KOPT-K1 (cell line): ENCODE data around the gene ICAM3.
"Not testable (repeated sequence)": the region's sequence is repeated elsewhere in the genome, so short reads cannot be mapped to it uniquely, and the experiment has no call there.

Experiments used
- H3K27ac ChIP-seq: fragments of 200-600 bp; sonication (generic); 2 replicates; pipeline ENCODE4 v1.5.1; 2016; ENCODE audit warnings: antibody characterized with exemption, mild to moderate bottlenecking, low read depth, low read length; ENCODE audit not compliant: poor library complexity, severe bottlenecking
- H3K36me3 ChIP-seq: fragments of 200-600 bp; sonication (generic); 2 replicates; pipeline ENCODE4 v1.5.1; 2017; ENCODE audit warnings: antibody characterized with exemption, mild to moderate bottlenecking, low read length, moderate library complexity; ENCODE audit not compliant: insufficient read depth
- H3K9me3 ChIP-seq: fragments of 200-600 bp; sonication (generic); 2 replicates; pipeline ENCODE4 v1.5.1; 2017; ENCODE audit warnings: antibody characterized with exemption, low read length, mild to moderate bottlenecking; ENCODE audit not compliant: insufficient read depth, poor library complexity, severe bottlenecking

Gene ICAM3

DNA sequence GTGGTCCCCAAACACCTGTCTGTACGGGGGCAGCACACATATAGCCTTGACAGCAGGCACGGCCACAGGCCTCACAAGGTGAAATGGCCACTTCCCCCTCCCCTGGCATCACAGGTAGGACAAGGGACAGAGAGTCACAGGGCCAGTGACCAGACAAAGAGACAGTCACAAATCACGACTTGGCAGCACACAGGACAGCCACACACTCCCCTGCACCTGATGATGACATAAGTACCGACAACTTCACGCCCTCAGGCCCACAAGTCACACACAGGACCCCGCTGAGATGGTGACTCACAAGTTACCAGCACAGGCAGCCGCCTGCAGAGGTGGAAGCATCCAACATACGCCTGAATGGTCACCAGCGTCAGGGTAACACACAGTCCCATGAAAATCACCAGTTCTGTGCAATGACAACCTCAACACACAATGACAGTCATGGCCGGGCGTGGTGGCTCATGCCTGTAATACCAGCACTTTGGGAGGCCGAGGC lies 24.4 kb upstream of the ICAM3 start:
- peaks cover 96% of the 10 kb centered on the region for H3K36me3 ChIP-seq
- H3K27ac ChIP-seq, result no peak overlapping the region
- no peaks in the 10 kb centered on the region for H3K9me3 ChIP-seq

DNA sequence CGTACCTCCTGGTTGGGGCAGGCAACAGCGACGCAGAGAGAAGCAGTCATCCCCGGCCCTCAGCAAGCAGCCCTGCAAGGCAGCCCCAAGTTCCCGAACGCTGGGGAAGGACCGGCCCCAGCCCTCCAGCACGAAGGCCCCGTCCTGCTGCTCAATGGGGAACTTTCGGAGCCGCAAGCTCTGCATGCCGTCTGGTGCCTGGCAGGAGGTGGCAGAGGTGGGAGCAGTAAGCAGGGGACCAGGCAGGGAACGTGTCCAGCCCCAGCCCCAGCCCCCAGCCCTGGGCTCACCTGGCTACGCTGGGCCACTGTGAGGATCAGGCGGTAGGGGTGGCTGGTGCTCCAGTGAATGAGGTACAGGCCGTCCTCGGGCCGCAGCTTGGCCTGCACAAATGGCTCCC lies 22.8 kb upstream of the ICAM3 start:
- Histone ChIP-seq H3K9me3 (no peaks in the 10 kb centered on the region), H3K36me3 (peaks cover 96% of the 10 kb centered on the region), H3K27ac (no peak overlapping the region)

DNA sequence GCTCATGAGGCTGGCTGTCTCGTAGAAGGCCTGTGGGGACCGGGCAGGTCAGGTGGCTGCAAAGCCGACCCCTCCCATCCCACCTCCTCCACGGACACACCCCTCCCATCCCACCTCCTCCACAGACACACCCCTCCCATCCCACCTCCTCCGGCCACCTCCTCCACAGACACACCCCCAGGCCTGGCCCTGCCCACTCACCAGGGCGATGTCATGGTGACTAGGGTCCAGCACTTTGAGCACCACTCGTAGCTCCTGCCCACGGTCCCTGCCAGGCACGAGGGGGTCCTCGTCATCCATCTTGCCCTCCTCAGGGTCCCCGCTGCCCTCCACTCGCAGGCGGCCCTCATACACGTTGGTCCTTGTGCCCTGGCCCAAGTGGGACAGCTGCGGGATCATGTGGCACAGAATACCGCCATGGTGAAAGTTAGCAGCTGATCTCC lies 22.2 kb upstream of the ICAM3 start:
- Histone ChIP-seq H3K27ac (no peak overlapping the region), H3K36me3 (peaks cover 96% of the 10 kb centered on the region), H3K9me3 (no peaks in the 10 kb centered on the region)

DNA sequence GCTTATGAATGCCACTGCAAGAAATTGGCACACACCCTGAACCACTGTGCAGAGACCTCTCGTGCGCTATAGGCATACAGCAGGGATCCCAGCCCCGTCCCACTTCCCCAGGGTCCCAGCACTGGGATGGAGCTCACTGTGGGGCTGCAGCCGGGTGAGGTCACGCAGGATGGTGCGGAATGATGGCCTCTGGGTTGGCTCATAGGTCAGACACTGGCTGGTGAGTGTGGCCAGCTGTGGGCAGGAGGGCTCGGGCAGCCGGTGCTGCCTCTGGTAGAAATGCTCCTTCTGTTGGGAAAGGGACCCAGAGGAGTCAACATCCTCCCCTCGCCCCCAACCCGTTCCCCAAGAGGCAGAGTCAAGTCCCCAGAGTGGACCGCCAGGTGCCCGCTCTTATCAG lies 17.0 kb upstream of the ICAM3 start:
- H3K36me3 ChIP-seq, result peaks cover 82% of the 10 kb centered on the region
- H3K27ac ChIP-seq, result no peak overlapping the region
- H3K9me3 ChIP-seq, result no peaks in the 10 kb centered on the region

DNA sequence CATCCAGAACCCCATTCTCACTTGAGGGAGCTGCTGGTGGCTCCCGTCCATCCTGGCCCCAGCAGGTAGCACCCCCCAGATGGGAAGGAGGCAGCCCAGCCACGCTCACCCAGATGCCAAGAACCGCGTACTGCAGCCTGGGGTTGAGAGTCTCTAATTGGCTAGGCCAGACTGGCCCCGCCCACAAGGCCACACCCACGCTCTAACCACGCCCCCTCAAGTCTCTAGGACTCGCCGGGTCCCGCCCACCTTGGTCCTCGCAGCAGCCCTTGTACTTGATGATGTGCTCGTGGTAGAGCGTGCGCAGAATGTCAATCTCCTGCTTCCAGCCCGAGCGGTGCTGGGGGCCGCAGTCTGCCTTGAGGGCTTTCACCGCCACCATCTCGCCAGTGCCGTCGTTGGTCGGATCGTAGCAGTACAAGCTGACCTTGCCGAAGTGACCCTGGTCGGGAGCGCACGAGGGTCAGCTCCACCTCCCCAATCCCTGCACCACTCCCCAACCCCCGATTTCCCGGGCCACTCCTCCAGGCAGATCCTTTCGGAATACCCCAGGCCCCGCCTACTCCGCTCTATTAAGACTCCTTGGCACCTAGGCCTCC lies 14.5 kb upstream of the ICAM3 start:
- H3K9me3 ChIP-seq, result no peaks in the 10 kb centered on the region
- peaks cover 79% of the 10 kb centered on the region for H3K36me3 ChIP-seq
- no peak overlapping the region for H3K27ac ChIP-seq

DNA sequence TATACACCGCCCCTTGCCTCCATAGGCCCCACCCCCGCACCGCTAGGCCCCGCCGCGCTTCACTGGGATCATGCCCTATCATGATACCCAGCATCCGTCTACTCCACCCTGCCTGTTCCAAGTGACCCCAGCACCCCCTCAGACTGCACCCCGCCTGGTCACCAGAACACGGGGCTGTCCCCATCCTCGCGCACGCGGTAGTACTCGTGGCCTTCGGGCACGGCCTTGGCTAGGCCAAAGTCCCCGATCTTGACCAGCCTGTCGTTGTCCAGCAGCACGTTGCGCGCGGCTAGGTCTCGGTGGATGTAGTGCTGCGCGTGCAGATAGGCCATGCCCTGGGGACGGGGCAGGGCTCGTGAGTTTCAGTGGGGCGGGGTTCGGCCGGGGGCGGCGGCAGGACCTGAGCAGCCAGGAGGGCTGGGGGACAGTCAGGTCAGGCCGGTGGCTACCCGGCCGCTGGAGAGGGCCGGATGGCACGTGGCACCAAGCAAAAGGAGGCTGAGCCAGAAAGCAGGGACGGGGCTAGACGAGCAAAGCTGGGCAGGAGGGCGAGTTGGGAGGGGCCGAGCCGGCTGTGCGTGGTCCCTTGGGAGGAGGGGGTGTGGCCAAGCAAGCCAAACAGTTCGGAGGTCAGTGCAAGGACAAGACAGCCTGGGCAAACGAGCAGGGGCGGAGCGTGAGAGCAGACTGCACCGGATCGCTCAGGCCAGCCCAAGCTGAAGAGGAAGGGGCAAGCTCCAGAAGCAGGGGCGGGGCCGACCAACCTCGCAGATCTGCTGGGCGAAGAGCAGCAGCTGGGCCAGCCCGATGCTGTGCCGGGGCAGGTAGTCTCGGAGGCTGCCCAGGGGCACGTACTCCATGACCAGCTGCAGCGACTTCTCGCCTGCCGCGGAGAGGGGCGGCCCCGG lies 13.6 kb upstream of the ICAM3 start:
- Histone ChIP-seq H3K36me3 (peaks cover 70% of the 10 kb centered on the region), H3K9me3 (no peaks in the 10 kb centered on the region), H3K27ac (no peak overlapping the region)

DNA sequence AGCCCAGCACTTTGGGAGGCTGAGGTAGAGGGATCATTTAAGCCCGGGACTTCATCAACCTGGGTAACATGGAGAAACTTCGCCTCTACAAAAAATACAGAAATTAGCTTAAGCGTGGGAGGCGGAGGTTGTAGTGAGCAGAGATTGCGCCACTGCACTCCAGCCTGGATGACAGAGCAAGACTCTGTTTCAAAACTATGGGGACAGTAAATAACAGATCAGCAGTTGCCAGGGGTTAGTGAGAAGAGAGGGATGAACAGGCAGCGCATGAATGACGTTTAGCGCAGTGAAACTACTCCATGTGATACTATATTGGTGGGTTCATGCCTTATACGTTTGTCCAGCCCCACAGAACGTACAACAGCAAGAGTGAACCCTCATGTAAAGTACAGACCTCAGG lies 7.1 kb upstream of the ICAM3 start:
- H3K9me3 ChIP-seq, result no peaks in the 10 kb centered on the region
- H3K27ac ChIP-seq, result no peak overlapping the region

DNA sequence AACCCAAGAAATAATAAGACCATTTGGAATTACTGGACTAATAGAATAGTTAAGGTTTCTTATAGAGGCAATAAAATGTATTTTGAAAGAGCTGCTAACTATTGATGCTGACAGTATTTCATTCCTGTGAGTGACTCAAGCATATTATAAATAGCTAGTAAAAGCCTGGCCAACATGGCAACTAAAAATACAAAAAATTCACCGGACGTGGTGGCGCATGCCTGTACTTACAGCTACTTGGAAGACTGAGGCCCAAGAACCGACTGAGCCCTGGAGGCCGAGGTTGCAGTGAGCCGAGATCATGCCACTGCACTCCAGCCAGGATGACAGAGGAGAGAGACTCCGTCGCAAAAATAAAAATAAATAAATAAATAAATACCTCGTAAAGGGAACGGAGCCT lies 5.4 kb upstream of the ICAM3 start:
- no peak overlapping the region for H3K27ac ChIP-seq
- peaks cover 2% of the 10 kb centered on the region; the same call in 1 of the 2 replicates for H3K36me3 ChIP-seq
- H3K9me3 ChIP-seq, result no peaks in the 10 kb centered on the region

More for the DNA sequence above, 7.1 kb upstream of the ICAM3 start:
- H3K36me3 ChIP-seq, result peaks cover 19% of the 10 kb centered on the region; the same call in 1 of the 2 replicates

DNA sequence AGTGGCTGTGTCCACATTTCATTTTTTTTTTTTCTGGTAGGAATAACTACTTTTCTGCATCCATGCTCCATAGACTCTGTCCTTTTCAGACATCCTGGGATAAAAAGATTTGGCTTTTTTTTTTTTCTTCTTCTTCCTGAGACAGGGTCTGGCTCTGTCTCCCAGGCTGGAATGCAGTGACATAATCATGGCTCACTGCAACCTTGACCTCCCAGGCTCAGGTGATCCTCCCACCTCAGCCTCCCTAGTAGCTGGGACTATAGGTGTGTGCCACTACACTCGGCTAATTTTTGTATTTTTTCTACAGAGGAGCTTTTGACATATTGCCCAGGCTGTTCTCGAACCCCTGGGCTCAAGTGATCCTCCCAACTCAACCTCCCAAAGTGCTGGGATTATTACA lies 4.1 kb upstream of the ICAM3 start:
- Histone ChIP-seq H3K27ac (no peak overlapping the region), H3K9me3 (no peaks in the 10 kb centered on the region), H3K36me3 (no peaks in the 10 kb centered on the region)

DNA sequence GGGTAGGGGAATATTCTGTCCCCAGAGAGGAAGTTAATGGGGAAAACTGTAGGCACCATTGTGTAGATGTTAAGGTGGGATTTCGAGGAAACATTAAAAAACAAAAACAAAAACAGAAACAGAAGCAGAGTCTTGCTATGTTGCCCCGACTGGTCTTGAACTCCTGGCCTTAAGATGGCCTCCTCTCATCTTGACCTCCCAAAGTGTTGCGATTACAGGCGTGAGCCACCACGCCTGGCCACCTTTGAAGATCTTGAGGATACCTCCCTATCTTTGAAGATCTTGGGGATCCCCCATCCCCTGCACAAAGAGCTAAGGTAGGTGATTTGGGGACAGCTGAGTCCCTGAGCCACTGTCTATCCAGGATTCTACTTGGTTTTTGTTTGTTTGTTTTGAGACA lies 553 bp upstream of the ICAM3 start:
- H3K36me3 ChIP-seq, result peaks cover 15% of the 10 kb centered on the region; the same call in 1 of the 2 replicates
- H3K9me3 ChIP-seq, result no peaks in the 10 kb centered on the region
- peak overlapping the region; percentile 80 for H3K27ac ChIP-seq

DNA sequence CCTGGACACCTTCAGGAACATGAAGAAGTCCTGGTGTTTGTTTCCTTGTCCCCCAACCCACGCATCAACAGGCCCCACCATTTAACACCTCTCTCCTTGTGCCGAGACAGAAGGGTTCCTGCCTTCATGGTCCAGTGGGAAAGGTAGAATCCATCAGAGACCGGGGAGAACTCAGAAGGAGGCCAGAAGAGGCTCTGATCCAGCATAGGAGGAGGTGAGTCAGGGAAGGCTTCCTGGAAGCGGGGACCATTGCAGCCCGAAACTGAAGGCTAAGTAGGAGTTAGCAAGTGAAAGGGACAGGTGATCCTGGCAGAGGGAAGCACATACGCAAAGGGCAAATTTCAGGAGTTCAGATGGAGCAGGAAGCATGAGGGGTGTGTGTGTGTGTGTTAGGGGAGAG lies 484 bp downstream of the ICAM3 start:
- H3K36me3 ChIP-seq, result peaks cover 24% of the 10 kb centered on the region; the same call in 1 of the 2 replicates
- peak overlapping the region; percentile 80 for H3K27ac ChIP-seq
- H3K9me3 ChIP-seq, result no peaks in the 10 kb centered on the region

DNA sequence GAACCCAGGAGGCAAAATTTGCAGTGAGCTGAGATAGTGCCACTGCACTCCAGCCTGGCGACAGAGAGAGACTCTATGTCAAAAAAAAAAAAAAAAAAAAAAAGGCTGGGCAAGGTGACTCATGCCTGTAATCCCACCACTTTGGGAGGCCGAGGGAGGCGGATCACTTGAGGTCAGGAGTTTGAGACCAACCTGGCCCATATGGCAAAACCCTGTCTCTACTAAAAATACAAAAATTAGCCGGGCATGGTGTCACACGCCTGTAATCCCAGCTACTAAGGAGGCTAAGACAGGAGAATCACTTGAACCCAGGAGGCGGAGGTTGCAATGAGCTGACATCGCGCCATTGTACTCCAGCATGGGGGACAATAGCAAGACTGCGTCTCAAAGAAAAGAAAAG lies 2.7 kb downstream of the ICAM3 start:
- not testable (repeated sequence) for H3K9me3 ChIP-seq, H3K27ac ChIP-seq
- H3K36me3 ChIP-seq, result peaks cover 32% of the 10 kb centered on the region

DNA sequence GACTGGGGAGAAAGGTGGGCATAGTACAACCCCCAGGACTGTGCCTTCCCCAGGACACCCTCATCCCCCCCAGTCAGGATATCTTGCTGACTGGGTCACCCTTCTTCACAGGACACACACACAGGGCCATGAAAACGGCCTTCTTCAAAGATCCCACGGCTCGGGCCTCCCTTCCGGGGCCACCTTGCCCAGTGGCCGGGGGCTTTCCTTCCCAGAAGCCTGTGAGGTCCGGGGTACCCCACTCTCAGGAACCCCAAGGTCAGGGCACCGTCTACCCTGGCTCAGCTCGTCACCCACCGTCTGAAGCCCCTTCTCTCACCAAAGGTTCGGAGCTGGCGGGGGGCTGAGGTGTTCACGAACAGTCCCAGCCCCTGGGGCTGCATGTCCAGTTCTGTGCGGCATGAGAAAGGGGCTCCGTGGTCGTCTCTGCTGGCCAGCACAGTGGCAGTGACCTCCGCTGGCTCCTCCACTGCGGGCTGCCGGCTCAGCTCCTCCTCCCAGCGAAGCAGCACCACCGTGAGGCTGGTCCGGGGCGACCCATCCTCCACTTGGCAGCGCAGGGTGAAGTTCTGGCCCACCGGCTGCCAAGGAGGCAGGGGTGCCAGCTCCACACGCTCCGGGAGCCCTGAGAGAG lies 4.0 kb downstream of the ICAM3 start:
- H3K36me3 ChIP-seq, result peaks cover 42% of the 10 kb centered on the region
- no peaks in the 10 kb centered on the region for H3K9me3 ChIP-seq
- H3K27ac ChIP-seq, result no peak overlapping the region

DNA sequence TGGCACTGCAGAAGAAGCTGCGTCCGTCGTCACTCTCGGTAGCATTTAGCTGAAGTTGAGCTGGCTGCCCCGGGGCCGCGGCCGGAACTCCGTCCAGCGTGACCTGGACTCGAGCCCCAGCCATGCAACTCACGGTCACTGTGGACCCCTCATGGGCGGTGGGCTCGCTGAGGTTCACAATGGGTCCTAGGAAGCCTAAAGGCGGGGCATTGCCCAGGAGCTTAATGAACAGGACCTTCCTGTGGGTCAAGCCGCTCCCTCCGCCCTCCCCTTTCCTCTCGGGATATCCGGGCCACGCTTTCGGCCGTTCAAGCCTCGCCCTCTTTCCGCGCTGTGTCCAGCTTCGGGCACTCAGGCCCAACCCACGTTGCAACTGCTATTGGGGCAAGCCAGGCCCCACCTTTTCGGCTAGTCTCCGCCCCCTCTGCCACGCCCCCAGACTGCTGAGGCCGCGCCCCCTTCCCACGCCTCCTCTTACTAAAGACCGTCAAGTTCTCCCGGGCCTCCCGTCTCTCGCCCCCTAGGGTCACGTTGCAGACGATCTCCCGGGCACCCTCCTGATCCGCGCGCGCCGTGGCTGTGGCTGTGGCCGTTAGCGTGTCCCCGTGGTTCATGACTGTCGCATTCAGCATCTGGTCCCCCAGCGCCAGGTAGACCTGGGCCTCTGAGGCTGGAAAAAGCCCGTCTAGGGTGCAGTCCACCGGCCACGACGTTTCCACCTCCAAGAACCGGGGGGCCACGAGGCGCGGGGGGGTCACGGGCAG lies 4.7 kb downstream of the ICAM3 start:
- Histone ChIP-seq H3K9me3 (no peaks in the 10 kb centered on the region), H3K36me3 (peaks cover 49% of the 10 kb centered on the region), H3K27ac (no peak overlapping the region)
